MCF 10A (cell line): ENCODE data around the gene CNN2. TPM values are rescaled to one million over a fixed set of nuclear protein-coding genes. Genes with fewer than 3 reads are reported as not detected.

Source experiments
- BruUV-seq: library from RNA; stranded (reverse); fragments of 400-500 nt; replicated peaks from 2 replicates; lab custom pipeline; 2021; lab: Mats Ljungman, UMichigan
- CTCF ChIA-PET: fragments of 300-600 bp; sonication (Branson Sonifier 250); formaldehyde crosslinking; extraction: SDS; loops from one replicate; lab custom pipeline; 2021; ENCODE audit warnings: antibody characterized with exemption, inconsistent platforms; lab: Yijun Ruan, JAX
- POLR2A ChIA-PET: fragments of 300-600, 350-650 bp; sonication (Branson Sonifier 250); formaldehyde crosslinking; extraction: SDS; loops from one replicate; lab custom pipeline; 2020; ENCODE audit warnings: antibody characterized with exemption, inconsistent platforms; lab: Yijun Ruan, JAX
- DNase-seq: peaks from one replicate; pipeline ENCODE4 v3.0.0-alpha.2; 2018; ENCODE audit not compliant: unreplicated experiment
- H3K27ac Mint-ChIP-seq: one replicate; pipeline ENCODE4 v1.8.0; 2022; ENCODE audit warnings: mild to moderate bottlenecking, low read depth, mixed read lengths; ENCODE audit not compliant: unreplicated experiment
- H3K27me3 Mint-ChIP-seq: one replicate; pipeline ENCODE4 v1.8.0; 2022; ENCODE audit warnings: mixed read lengths; ENCODE audit not compliant: insufficient read depth, unreplicated experiment
- H3K36me3 Mint-ChIP-seq: one replicate; pipeline ENCODE4 v1.8.0; 2022; ENCODE audit warnings: mild to moderate bottlenecking, moderate library complexity, mixed read lengths; ENCODE audit not compliant: insufficient read depth, unreplicated experiment
- H3K4me1 Mint-ChIP-seq: one replicate; pipeline ENCODE4 v1.8.0; 2022; ENCODE audit warnings: mixed read lengths; ENCODE audit not compliant: insufficient read depth, unreplicated experiment
- H3K4me3 Mint-ChIP-seq: one replicate; pipeline ENCODE4 v1.8.0; 2022; ENCODE audit warnings: mild to moderate bottlenecking, moderate library complexity, mixed read lengths; ENCODE audit not compliant: unreplicated experiment
- H3K9me3 Mint-ChIP-seq: one replicate; pipeline ENCODE4 v1.8.0; 2022; ENCODE audit warnings: mixed read lengths; ENCODE audit not compliant: unreplicated experiment
- intact Hi-C: fragments of 100-400 bp; cut with micrococcal nuclease; formaldehyde crosslinking; loops from 2 replicates; pipeline ENCODE4 v1.14.1; 2022
- total RNA-seq: library from RNA; stranded (reverse); gene quantifications from 2 replicates; pipeline ENCODE4 v1.2.3, GENCODE V29; 2022
- TF ChIP-seq, protein P1 (sequence below): fragments of 200-600 bp; IDR thresholded peaks from one replicate; pipeline ENCODE4 v1.8.0; 2022; ENCODE audit warnings: antibody characterized with exemption, mild to moderate bottlenecking; ENCODE audit not compliant: unreplicated experiment

CNN2 gene
- total RNA-seq, 1 experiment from 2014 or later = 166 TPM

DNA sequence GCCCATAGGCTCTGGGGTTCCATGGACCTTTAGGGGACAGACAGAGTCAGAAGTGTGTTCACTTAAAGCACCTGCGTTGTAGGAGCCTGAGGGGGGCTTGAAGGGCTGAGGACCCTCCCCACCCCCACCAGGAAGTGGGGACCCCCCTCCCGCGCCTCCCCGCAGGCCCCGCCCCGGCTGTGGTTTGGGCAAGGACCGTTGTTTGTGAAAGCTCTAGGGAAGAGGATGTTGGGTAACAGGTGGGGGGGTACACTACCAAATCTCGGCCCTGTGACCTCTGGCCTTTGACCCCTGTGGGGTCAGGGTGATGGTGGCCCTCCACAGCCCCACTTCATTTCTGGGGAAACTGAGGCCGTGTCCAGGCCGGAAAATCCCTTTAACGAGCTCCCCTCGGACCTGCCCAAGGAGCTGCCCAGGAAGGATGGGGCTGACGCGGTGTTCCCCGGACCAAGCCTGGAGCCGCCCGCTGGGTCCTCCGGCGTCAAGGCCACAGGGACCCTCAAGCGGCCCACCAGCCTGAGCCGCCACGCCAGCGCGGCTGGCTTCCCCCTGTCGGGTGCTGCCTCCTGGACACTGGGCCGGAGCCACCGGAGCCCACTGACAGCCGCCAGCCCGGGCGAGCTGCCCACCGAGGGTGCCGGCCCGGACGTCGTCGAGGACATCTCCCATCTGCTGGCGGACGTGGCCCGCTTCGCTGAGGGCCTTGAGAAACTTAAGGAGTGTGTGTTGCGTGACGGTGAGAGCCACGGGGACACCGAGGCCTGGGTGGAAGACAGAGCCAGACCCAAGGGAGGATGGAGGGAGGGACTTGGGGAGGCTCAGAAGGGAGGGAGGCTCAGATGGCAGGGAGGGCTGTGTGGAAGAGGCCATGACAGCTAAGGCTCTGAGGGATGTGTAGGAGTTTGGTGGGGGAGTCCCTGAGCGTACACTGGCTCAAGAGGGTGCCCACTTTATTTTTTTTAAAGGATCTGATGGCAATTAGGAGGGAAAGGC is 41.9 kb downstream of the CNN2 start:
- TF ChIP-seq, protein P1, sequence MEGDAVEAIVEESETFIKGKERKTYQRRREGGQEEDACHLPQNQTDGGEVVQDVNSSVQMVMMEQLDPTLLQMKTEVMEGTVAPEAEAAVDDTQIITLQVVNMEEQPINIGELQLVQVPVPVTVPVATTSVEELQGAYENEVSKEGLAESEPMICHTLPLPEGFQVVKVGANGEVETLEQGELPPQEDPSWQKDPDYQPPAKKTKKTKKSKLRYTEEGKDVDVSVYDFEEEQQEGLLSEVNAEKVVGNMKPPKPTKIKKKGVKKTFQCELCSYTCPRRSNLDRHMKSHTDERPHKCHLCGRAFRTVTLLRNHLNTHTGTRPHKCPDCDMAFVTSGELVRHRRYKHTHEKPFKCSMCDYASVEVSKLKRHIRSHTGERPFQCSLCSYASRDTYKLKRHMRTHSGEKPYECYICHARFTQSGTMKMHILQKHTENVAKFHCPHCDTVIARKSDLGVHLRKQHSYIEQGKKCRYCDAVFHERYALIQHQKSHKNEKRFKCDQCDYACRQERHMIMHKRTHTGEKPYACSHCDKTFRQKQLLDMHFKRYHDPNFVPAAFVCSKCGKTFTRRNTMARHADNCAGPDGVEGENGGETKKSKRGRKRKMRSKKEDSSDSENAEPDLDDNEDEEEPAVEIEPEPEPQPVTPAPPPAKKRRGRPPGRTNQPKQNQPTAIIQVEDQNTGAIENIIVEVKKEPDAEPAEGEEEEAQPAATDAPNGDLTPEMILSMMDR = no peak
- peak overlapping the region; percentile 72 for H3K4me3 Mint-ChIP-seq
- DNase-seq = no peak
- BruUV-seq = no TSS peak
- CTCF ChIA-PET = interaction anchor here (0.8 kb wide), 1 partner anchor 35 kb away, joined by 3 read pairs; no protein-coding TSS in a partner anchor
- POLR2A ChIA-PET = interaction anchor here (0.7 to 4.8 kb wide), 6 partner anchors 17 to 201 kb away, joined by 3 to 31 read pairs (median 9); partner anchors contain the start of genes CIRBP, CNN2 and GPX4
- intact Hi-C loops = loop anchor here (5.0 kb wide), 1 partner anchor 34 kb away; the partner anchor contains the start of gene GPX4
- peak overlapping the region; percentile 59 for H3K27ac Mint-ChIP-seq
- H3K9me3 Mint-ChIP-seq = no peaks in the 10 kb centered on the region
- H3K4me1 Mint-ChIP-seq = peaks cover 23% of the 10 kb centered on the region
- no peaks in the 10 kb centered on the region for H3K27me3 Mint-ChIP-seq
- H3K36me3 Mint-ChIP-seq = peaks cover 6% of the 10 kb centered on the region

DNA sequence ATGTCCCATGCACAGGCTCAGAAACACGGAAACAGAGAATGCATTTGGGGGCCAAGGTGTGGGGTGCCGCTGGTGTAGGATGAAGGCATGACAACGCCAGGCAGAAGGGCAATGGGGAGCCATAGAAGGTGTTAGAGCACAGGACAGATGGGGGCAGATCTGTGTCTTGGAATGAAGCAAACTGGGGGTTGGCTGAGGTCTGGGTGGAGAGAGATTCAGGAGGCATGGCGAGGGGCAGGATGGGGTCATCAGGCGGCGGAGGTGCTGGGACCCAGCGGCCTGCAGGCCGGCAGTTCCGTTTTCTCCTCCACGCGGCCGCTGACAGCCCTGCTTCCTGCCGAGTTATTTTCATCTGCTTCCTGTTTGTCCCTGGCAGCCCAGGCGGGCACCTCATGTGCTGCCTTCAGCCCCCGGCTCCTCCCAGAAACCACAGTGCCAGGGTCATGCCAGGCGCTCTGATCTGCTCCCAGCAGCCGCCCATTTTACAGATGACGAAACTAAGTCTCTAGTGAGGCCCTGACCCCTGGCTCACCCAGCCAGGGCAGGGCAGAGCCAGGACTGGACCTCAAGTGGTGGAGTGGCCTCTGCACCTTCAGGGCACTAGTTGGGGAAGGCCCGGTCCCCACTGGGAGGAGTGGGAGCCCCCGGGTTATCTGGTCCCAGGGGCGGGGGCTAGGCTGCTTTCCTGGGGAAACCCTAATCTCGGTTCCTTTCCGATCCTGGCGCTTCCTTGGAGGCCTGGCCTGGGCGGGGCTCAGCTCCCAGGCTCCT is 42.8 kb downstream of the CNN2 start:
- H3K27ac Mint-ChIP-seq = peak overlapping the region; percentile 59
- H3K36me3 Mint-ChIP-seq = peaks cover 6% of the 10 kb centered on the region

DNA sequence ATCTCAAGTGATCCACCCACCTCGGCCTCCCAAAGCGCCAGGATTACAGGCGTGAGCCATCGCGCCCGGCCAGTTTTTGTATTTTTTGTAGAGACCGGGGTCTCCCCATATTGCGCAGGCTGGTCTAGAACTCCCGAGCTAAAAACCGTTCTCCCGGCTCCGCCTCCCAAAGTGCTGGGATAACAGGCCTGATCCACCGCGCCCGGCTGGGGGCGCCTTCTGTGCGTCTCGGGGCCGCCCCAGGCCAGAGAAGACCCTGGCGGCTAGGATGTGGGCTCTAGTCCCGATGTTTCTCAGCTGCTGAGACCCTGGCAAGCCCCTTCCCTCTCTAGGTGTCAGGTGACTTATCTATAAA is 44.1 kb downstream of the CNN2 start:
- Mint-ChIP-seq H3K27ac (no peak overlapping the region), H3K4me3 (no peak overlapping the region)

More for the DNA sequence above, 42.8 kb downstream of the CNN2 start:
- no TSS peak for BruUV-seq
- Mint-ChIP-seq H3K4me1 (peaks cover 23% of the 10 kb centered on the region), H3K27me3 (no peaks in the 10 kb centered on the region), H3K4me3 (no peak overlapping the region), H3K9me3 (no peaks in the 10 kb centered on the region)
- TF ChIP-seq, protein P1 = no peak
- ChIA-PET CTCF (no interaction called here), POLR2A (no interaction called here)
- DNase-seq = peak; percentile 39
- intact Hi-C loops = loop anchor here (5.0 kb wide), 1 partner anchor 33 kb away; the partner anchor contains the start of gene GPX4

More for the DNA sequence above, 44.1 kb downstream of the CNN2 start:
- Mint-ChIP-seq H3K4me1 (peaks cover 16% of the 10 kb centered on the region), H3K27me3 (no peaks in the 10 kb centered on the region), H3K36me3 (peaks cover 6% of the 10 kb centered on the region), H3K9me3 (no peaks in the 10 kb centered on the region)
- POLR2A ChIA-PET = interaction anchor here (0.5 kb wide), 1 partner anchor 1022 kb away, joined by 3 read pairs; no protein-coding TSS in a partner anchor
- TF ChIP-seq, protein P1 = no peak
- CTCF ChIA-PET = interaction anchor here (0.6 kb wide), 1 partner anchor 13 kb away, joined by 3 read pairs; no protein-coding TSS in a partner anchor
- BruUV-seq = no TSS peak
- DNase-seq = no peak
- intact Hi-C loops = no loop called here
